ENCODE results near the gene ACSL1. TPM values are rescaled to one million over a fixed set of nuclear protein-coding genes. Genes with fewer than 3 reads are reported as not detected.

ACSL1 gene
- total and polyA plus RNA-seq, 2 experiments from 2014 or later: 6.2 to 13.1 TPM

DNA sequence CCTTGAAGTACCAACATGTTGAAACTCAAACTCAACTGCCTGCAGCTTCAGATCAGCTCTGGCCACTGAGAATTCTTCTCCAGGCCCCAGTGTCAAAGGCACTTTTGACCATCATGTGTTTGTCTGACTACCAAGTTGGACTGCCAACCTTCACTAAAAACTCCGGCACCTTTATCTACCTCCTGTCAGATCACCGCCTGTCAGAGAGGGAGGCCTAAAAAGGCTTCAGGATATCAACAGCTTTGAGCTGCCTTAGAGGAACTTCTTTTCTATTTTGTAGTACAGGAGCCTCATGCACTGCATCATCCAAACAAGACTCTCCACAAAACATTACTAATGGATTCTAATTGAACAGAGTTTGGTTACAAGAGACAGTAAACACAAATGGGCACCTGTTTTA is 2.8 kb downstream of the ACSL1 start:
- Histone ChIP-seq H2AFZ (no peak overlapping the region), H3K36me3 (ENCODE audit: insufficient read depth) (no peaks in the 10 kb centered on the region), H3K27ac (ENCODE audit: low read depth) (no peak overlapping the region), H3K27me3 (ENCODE audit: insufficient read depth) (peaks cover 48% of the 10 kb centered on the region), H3K9me2 (ENCODE audit: insufficient read depth) (no peaks in the 10 kb centered on the region), H4K20me1 (replicated peaks; ENCODE audit: insufficient read depth) (no peaks in the 10 kb centered on the region), H3K79me2 (replicated peaks; ENCODE audit: insufficient read depth) (no peaks in the 10 kb centered on the region), H3K4me3 (no peak overlapping the region), H3F3A (replicated peaks; ENCODE audit: low read depth) (no peaks in the 10 kb centered on the region), H3K4me1 (ENCODE audit: insufficient read depth) (peaks cover 3% of the 10 kb centered on the region; the same call in 1 of the 2 replicates), H3K4me2 (no peak overlapping the region)
- Mint-ChIP-seq H3K9me3 (no peaks in the 10 kb centered on the region), H3K36me3 (ENCODE audit: low read depth) (no peaks in the 10 kb centered on the region; the same call in 2 of the 3 replicates), H3K27ac (no peak overlapping the region), H3K27me3 (ENCODE audit: insufficient read depth, low read depth, poor library complexity) (peaks cover 32% of the 10 kb centered on the region), H3K4me3 (no peak overlapping the region), H3K4me1 (peaks cover 3% of the 10 kb centered on the region; the same call in 1 of the 3 replicates)
- no peak for DNase-seq (ENCODE audit: low spot score)
- TF ChIP-seq ZNF462 (CRISPR knock-in tag; IDR thresholded peaks at IDR 0.05): no peak
- TF ChIP-seq POLR2AphosphoS5 (IDR thresholded peaks at IDR 0.05; ENCODE audit: low read depth): no peak
- TF ChIP-seq, protein P1, sequence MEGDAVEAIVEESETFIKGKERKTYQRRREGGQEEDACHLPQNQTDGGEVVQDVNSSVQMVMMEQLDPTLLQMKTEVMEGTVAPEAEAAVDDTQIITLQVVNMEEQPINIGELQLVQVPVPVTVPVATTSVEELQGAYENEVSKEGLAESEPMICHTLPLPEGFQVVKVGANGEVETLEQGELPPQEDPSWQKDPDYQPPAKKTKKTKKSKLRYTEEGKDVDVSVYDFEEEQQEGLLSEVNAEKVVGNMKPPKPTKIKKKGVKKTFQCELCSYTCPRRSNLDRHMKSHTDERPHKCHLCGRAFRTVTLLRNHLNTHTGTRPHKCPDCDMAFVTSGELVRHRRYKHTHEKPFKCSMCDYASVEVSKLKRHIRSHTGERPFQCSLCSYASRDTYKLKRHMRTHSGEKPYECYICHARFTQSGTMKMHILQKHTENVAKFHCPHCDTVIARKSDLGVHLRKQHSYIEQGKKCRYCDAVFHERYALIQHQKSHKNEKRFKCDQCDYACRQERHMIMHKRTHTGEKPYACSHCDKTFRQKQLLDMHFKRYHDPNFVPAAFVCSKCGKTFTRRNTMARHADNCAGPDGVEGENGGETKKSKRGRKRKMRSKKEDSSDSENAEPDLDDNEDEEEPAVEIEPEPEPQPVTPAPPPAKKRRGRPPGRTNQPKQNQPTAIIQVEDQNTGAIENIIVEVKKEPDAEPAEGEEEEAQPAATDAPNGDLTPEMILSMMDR (conservative IDR thresholded peaks at IDR 0.05; ENCODE audit: low read depth in 2 of 2): no peak
- no peak for TF ChIP-seq STAT1 (IDR thresholded peaks at IDR 0.05; ENCODE audit: unreplicated experiment)
- TF ChIP-seq ZNF114 (CRISPR knock-in tag; IDR thresholded peaks at IDR 0.05): no peak
- TF ChIP-seq REST (IDR thresholded peaks at IDR 0.05; ENCODE audit: unreplicated experiment): no peak
- no peak for TF ChIP-seq NANOG (IDR thresholded peaks at IDR 0.05; ENCODE audit: borderline replicate concordance)
- no peak for ATAC-seq

Measured in GM23338 (cell line).